Memory B cell (primary cell): Measurements from ENCODE around the gene PRC1.
"Not testable (repeated sequence)": the region's sequence is repeated elsewhere in the genome, so short reads cannot be mapped to it uniquely, and the experiment has no call there.

ENCODE experiments used
- ATAC-seq: fragments of 150-1000 bp; cut with Tn5 transposase; 2 replicates; pipeline ENCODE4 v1.10.0; 2021; ENCODE audit warnings: low read depth, mild to moderate bottlenecking, moderate library complexity
- DNase-seq, 2 donors: peaks; one replicate each; pipeline ENCODE4 v3.0.0; 2022; ENCODE audit warnings: low spot score in 2 of 2
- H3K27ac Mint-ChIP-seq: one replicate; pipeline ENCODE4 v1.8.0; 2022; ENCODE audit warnings: mild to moderate bottlenecking, moderate library complexity, mixed read lengths
- H3K27me3 Mint-ChIP-seq: one replicate; pipeline ENCODE4 v1.8.0; 2022; ENCODE audit warnings: mixed read lengths
- H3K36me3 Mint-ChIP-seq: one replicate; pipeline ENCODE4 v1.8.0; 2022; ENCODE audit warnings: mild to moderate bottlenecking, mixed read lengths
- H3K4me1 Mint-ChIP-seq: one replicate; pipeline ENCODE4 v1.8.0; 2022; ENCODE audit warnings: mixed read lengths
- H3K4me3 Mint-ChIP-seq: one replicate; pipeline ENCODE4 v1.8.0; 2022; ENCODE audit warnings: mild to moderate bottlenecking, moderate library complexity, mixed read lengths
- H3K9me3 Mint-ChIP-seq: one replicate; pipeline ENCODE4 v1.8.0; 2022; ENCODE audit warnings: mixed read lengths

The PRC1 gene

GRCh38 chr15:90929246-90930019, 64.9 kb downstream of the PRC1 start:
- ATAC-seq (no peak), DNase-seq (no peak)
- H3K36me3 Mint-ChIP-seq, result no peaks in the 10 kb centered on the region
- peak overlapping the region; percentile 99 for H3K4me3 Mint-ChIP-seq
- no peaks in the 10 kb centered on the region for H3K27me3 Mint-ChIP-seq
- peaks cover 22% of the 10 kb centered on the region for H3K4me1 Mint-ChIP-seq
- H3K27ac Mint-ChIP-seq, result peak overlapping the region; percentile 95
- no peaks in the 10 kb centered on the region for H3K9me3 Mint-ChIP-seq

- H3K27ac Mint-ChIP-seq, ATAC-seq, H3K27me3 Mint-ChIP-seq, H3K9me3 Mint-ChIP-seq, DNase-seq, H3K36me3 Mint-ChIP-seq: not testable (repeated sequence)
- H3K4me3 Mint-ChIP-seq, result peak overlapping the region; percentile 39
- peaks cover 18% of the 10 kb centered on the region for H3K4me1 Mint-ChIP-seq
Measured at GRCh38 chr15:90928106-90928505, 66.2 kb downstream of the PRC1 start.

- H3K9me3 Mint-ChIP-seq, H3K27me3 Mint-ChIP-seq, ATAC-seq, H3K27ac Mint-ChIP-seq, H3K4me3 Mint-ChIP-seq, H3K36me3 Mint-ChIP-seq, DNase-seq: not testable (repeated sequence)
- H3K4me1 Mint-ChIP-seq, result peaks cover 14% of the 10 kb centered on the region
Measured at GRCh38 chr15:90926766-90927165, 67.6 kb downstream of the PRC1 start.

- Mint-ChIP-seq H3K27me3 (no peaks in the 10 kb centered on the region), H3K4me3 (no peak overlapping the region), H3K36me3 (peaks cover 12% of the 10 kb centered on the region), H3K4me1 (peaks cover 3% of the 10 kb centered on the region), H3K9me3 (no peaks in the 10 kb centered on the region), H3K27ac (peak overlapping the region; percentile 20)
- no peak for ATAC-seq
- no peak for DNase-seq
Measured at GRCh38 chr15:90924375-90924774, 70.0 kb downstream of the PRC1 start.

- not testable (repeated sequence) for H3K4me1 Mint-ChIP-seq, DNase-seq, H3K4me3 Mint-ChIP-seq, H3K27me3 Mint-ChIP-seq, H3K27ac Mint-ChIP-seq, ATAC-seq, H3K9me3 Mint-ChIP-seq
- peaks cover 20% of the 10 kb centered on the region for H3K36me3 Mint-ChIP-seq
Measured at GRCh38 chr15:90922712-90923322, 71.5 kb downstream of the PRC1 start.

GRCh38 chr15:90921887-90922286, 72.4 kb downstream of the PRC1 start:
- Mint-ChIP-seq H3K4me1 (no peaks in the 10 kb centered on the region), H3K36me3 (peaks cover 24% of the 10 kb centered on the region), H3K4me3 (no peak overlapping the region), H3K9me3 (no peaks in the 10 kb centered on the region), H3K27me3 (no peaks in the 10 kb centered on the region), H3K27ac (no peak overlapping the region)
- no peak for ATAC-seq
- no peak for DNase-seq

- DNase-seq (no peak), ATAC-seq (no peak)
- no peaks in the 10 kb centered on the region for H3K27me3 Mint-ChIP-seq
- no peak overlapping the region for H3K4me3 Mint-ChIP-seq
- H3K9me3 Mint-ChIP-seq, result no peaks in the 10 kb centered on the region
- H3K4me1 Mint-ChIP-seq, result no peaks in the 10 kb centered on the region
- H3K36me3 Mint-ChIP-seq, result peaks cover 27% of the 10 kb centered on the region
- no peak overlapping the region for H3K27ac Mint-ChIP-seq
Measured at GRCh38 chr15:90918835-90919234, 75.5 kb downstream of the PRC1 start.

GRCh38 chr15:90918034-90918788, 76.1 kb downstream of the PRC1 start:
- Mint-ChIP-seq H3K4me3 (no peak overlapping the region), H3K27me3 (no peaks in the 10 kb centered on the region), H3K27ac (no peak overlapping the region), H3K9me3 (no peaks in the 10 kb centered on the region), H3K36me3 (peaks cover 30% of the 10 kb centered on the region), H3K4me1 (no peaks in the 10 kb centered on the region)
- DNase-seq, result no peak
- no peak for ATAC-seq

GRCh38 chr15:90917569-90917968, 76.8 kb downstream of the PRC1 start:
- Mint-ChIP-seq H3K9me3 (no peaks in the 10 kb centered on the region), H3K27me3 (no peaks in the 10 kb centered on the region), H3K4me1 (no peaks in the 10 kb centered on the region), H3K4me3 (no peak overlapping the region), H3K36me3 (peaks cover 30% of the 10 kb centered on the region), H3K27ac (no peak overlapping the region)
- DNase-seq, result no peak
- no peak for ATAC-seq

- Mint-ChIP-seq H3K9me3 (no peaks in the 10 kb centered on the region), H3K27me3 (no peaks in the 10 kb centered on the region), H3K27ac (no peak overlapping the region)
Measured at GRCh38 chr15:90916461-90916860, 77.9 kb downstream of the PRC1 start.

More at GRCh38 chr15:90916461-90916860, 77.9 kb downstream of the PRC1 start:
- Mint-ChIP-seq H3K4me1 (no peaks in the 10 kb centered on the region), H3K4me3 (no peak overlapping the region), H3K36me3 (peaks cover 30% of the 10 kb centered on the region)
- ATAC-seq (no peak), DNase-seq (no peak)
